IPS DF 6.9 (cell line): ENCODE measurements around the gene TLDC2.
A peak's percentile ranks its signal among the peaks of the same experiment; 100 is the strongest.
"Not testable (repeated sequence)": the region's sequence is repeated elsewhere in the genome, so short reads cannot be mapped to it uniquely, and the experiment has no call there.

ENCODE experiments used
- DNase-seq: peaks from one replicate; pipeline ENCODE4 v3.0.0-alpha.2; 2013; ENCODE audit warnings: low read depth, low spot score
- H3K27ac ChIP-seq: one replicate; pipeline ENCODE4 v1.5.1; 2013; ENCODE audit warnings: low read length, control low read depth
- H3K27me3 ChIP-seq: 2 replicates; pipeline ENCODE4 v1.6.1; 2013; ENCODE audit warnings: mild to moderate bottlenecking, low read length; ENCODE audit not compliant: control insufficient read depth, insufficient read depth
- H3K36me3 ChIP-seq: 2 replicates; pipeline ENCODE4 v1.6.1; 2013; ENCODE audit warnings: low read length; ENCODE audit not compliant: control insufficient read depth, insufficient read depth
- H3K4me1 ChIP-seq: 2 replicates; pipeline ENCODE4 v1.6.1; 2013; ENCODE audit warnings: low read length; ENCODE audit not compliant: control insufficient read depth, insufficient read depth
- H3K4me3 ChIP-seq: 2 replicates; pipeline ENCODE4 v1.5.1; 2013; ENCODE audit warnings: mild to moderate bottlenecking, low read length
- H3K9me3 ChIP-seq: 2 replicates; pipeline ENCODE4 v1.6.1; 2013; ENCODE audit warnings: low read length, inconsistent platforms; ENCODE audit not compliant: control insufficient read depth, insufficient read depth
- WGBS: extraction: QIAGEN DNeasy Blood & Tissue Kit; methylation state at CpG from one replicate; pipeline ENCODE4 v1.1.7; 2013; ENCODE audit warnings: mixed read lengths, missing lambda C conversion rate; ENCODE audit not compliant: insufficient read length, insufficient coverage; 5-methylcytosine and 5-hydroxymethylcytosine counted together

TLDC2 gene

GRCh38 chr20:36886859-36887751, 11.2 kb downstream of the TLDC2 start:
- no peaks in the 10 kb centered on the region for H3K36me3 ChIP-seq
- no peaks in the 10 kb centered on the region for H3K9me3 ChIP-seq
- no peaks in the 10 kb centered on the region for H3K27me3 ChIP-seq
- no CpG with 5 or more reads among the region's 24 CpGs for WGBS
- H3K27ac ChIP-seq, result no peak overlapping the region
- H3K4me1 ChIP-seq, result peaks cover 7% of the 10 kb centered on the region; the same call in 1 of the 2 replicates
- peak; percentile 90 for DNase-seq
- no peak overlapping the region for H3K4me3 ChIP-seq

DNA sequence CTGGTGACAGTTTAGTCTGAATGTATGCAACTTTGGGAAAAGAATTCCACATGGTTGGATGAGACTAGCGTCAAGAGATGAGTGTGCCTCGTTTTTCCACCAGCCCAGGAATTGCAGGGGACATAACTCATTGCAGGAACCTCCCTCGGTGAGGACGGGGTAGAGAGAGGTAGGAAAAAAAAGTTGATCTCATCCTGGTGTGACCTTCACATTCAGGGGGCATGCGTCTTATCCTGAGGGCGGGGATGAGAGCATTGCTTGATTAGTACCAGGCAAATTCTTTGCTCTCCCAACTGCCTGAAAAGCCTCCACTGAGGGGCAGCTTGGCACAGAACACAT, 11.8 kb downstream of the TLDC2 start:
- Histone ChIP-seq H3K4me3 (no peak overlapping the region), H3K4me1 (peaks cover 7% of the 10 kb centered on the region; the same call in 1 of the 2 replicates), H3K36me3 (no peaks in the 10 kb centered on the region), H3K27ac (no peak overlapping the region), H3K9me3 (no peaks in the 10 kb centered on the region), H3K27me3 (no peaks in the 10 kb centered on the region)
- no CpG with 5 or more reads among the region's 6 CpGs for WGBS
- DNase-seq, result no peak

DNA sequence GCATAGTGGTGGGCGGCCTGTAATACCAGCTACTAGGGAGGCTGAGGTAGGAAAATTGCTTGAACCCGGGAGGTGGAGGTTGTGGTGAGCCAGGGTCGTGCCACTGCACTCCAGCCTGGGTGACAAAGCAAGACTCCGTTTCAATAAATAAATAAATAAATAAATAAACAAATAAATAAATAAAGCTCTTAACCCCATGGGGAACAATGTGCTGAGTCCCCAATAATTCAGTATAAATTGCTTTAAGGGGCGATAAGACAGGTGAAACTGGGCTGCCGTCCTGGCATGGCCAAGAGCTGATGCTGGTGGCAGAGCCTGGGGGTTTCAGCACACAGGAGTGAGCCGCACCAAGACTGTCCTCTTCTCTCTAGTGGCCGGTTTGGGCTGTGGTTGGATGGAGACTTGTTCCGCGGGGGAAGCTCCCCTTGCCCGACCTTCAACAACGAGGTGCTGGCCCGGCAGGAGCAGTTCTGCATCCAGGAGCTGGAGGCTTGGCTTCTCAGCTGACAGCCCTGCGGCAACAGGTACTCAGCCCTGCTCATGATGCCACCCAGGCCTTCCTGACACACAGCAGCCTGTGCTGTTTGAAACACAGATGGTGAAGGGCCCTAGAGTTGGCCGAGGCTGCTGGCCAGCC, 13.1 kb downstream of the TLDC2 start:
- no peaks in the 10 kb centered on the region for H3K27me3 ChIP-seq
- no peaks in the 10 kb centered on the region for H3K9me3 ChIP-seq
- DNase-seq, result no peak
- peaks cover 7% of the 10 kb centered on the region; the same call in 1 of the 2 replicates for H3K4me1 ChIP-seq
- peaks cover 6% of the 10 kb centered on the region; the same call in 1 of the 2 replicates for H3K36me3 ChIP-seq
- no peak overlapping the region for H3K27ac ChIP-seq
- WGBS, result no CpG with 5 or more reads among the region's 15 CpGs
- no peak overlapping the region for H3K4me3 ChIP-seq

GRCh38 chr20:36890586-36890985, 14.6 kb downstream of the TLDC2 start:
- Histone ChIP-seq H3K27ac (no peak overlapping the region), H3K9me3 (no peaks in the 10 kb centered on the region), H3K36me3 (peaks cover 6% of the 10 kb centered on the region; the same call in 1 of the 2 replicates), H3K4me1 (peaks cover 7% of the 10 kb centered on the region; the same call in 1 of the 2 replicates), H3K4me3 (no peak overlapping the region), H3K27me3 (no peaks in the 10 kb centered on the region)
- WGBS, result no CpG with 5 or more reads among the region's 9 CpGs
- DNase-seq, result no peak

DNA sequence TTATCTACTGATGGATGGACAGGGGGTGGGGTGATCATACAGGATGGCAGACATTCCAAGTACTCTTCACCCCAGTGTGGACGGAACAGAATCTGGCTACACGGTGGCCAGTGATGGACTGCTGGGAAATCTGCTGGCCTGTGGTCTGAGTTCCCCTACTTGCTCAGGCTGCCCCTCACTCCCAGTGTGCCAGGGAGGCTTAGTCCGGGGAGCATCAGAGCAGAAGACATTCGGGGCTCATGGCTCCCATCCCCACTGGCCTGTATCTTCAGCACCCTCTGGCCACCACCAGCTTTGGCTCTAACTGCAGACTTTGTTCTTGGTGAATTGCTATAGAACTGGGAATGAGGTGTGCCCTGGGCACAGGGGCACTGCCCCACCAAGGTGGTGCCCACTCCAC, 15.3 kb downstream of the TLDC2 start:
- H3K36me3 ChIP-seq, result peaks cover 6% of the 10 kb centered on the region; the same call in 1 of the 2 replicates
- H3K27me3 ChIP-seq, result no peaks in the 10 kb centered on the region
- no peaks in the 10 kb centered on the region for H3K9me3 ChIP-seq
- WGBS, result no CpG with 5 or more reads among the region's 4 CpGs
- DNase-seq, result no peak
- peaks cover 7% of the 10 kb centered on the region; the same call in 1 of the 2 replicates for H3K4me1 ChIP-seq
- H3K4me3 ChIP-seq, result no peak overlapping the region
- no peak overlapping the region for H3K27ac ChIP-seq

DNA sequence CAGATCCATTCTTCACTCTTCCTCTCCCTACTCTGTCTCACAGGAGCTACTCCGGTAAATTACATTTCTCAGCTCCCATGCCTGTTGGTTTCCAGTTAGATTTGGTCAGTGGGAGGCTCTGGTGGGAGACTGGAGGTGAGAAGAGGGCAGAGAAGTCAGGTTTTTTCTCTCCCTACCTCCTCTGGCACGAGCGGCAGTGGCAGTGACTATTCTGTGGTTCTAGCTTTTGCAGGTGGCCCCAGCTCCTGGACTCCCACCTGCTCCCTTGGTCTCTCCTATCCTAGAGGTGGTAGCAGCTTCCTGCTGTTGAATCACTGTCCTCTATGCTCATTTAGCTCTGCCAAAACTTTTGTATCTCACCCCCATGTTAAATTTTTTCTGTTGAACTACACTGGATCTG, 17.9 kb downstream of the TLDC2 start:
- no peak overlapping the region for H3K4me3 ChIP-seq
- WGBS, result no CpG with 5 or more reads among the region's 3 CpGs
- DNase-seq, result no peak
- peaks cover 6% of the 10 kb centered on the region; the same call in 1 of the 2 replicates for H3K36me3 ChIP-seq
- no peak overlapping the region for H3K27ac ChIP-seq
- no peaks in the 10 kb centered on the region for H3K4me1 ChIP-seq
- no peaks in the 10 kb centered on the region for H3K9me3 ChIP-seq
- no peaks in the 10 kb centered on the region for H3K27me3 ChIP-seq

- Histone ChIP-seq H3K4me3 (no peak overlapping the region), H3K9me3 (no peaks in the 10 kb centered on the region), H3K27ac (no peak overlapping the region), H3K4me1 (no peaks in the 10 kb centered on the region), H3K27me3 (no peaks in the 10 kb centered on the region), H3K36me3 (peaks cover 6% of the 10 kb centered on the region; the same call in 1 of the 2 replicates)
- WGBS, result no CpG with 5 or more reads among the region's 2 CpGs
- DNase-seq, result no peak
Observed at GRCh38 chr20:36895036-36895435, 19.1 kb downstream of the TLDC2 start.

DNA sequence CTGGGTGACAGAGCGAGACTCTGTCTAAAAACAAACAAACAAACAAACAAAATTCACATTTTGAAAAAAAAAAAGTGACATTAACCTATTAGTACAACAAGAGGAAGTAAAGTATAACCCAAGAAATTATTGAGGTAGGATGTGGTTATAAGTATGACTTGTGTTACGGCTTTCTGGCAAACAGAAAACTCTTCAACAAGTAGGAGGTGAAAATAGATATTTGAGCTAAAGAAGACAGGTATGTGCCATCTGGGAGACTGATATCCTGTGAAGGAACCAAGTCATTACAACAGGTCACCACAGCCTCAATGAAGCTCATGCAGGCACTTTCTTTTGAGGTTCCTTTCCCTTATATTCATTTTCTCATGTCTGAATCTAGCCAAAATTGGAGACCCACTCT, 28.8 kb downstream of the TLDC2 start:
- no peaks in the 10 kb centered on the region for H3K27me3 ChIP-seq

DNA sequence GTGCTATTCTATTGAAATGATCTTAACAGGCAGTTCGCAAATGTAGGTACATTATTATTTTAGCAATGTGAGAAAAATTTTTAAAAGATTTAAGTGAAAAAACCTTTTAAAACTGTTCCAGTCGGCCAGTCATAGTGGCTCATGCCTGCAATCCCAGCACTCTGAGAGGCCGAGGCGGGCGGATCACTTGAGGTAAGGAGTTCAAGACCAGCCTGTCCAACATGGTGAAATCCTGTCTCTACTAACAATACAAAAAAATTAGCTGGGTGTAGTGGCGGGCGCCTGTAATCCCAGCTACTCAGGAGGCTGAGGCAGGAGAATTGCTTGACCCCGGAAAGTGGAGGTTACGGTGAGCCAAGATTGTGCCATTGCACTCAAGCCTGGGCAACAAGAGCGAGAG, 29.6 kb downstream of the TLDC2 start:
- H3K27ac ChIP-seq, DNase-seq, H3K9me3 ChIP-seq, H3K36me3 ChIP-seq, H3K27me3 ChIP-seq, H3K4me3 ChIP-seq, H3K4me1 ChIP-seq: not testable (repeated sequence)
- WGBS, result 100% methylated on average over 1 of the region's 10 CpGs

More for the DNA sequence above, 28.8 kb downstream of the TLDC2 start:
- no CpG with 5 or more reads among the region's 2 CpGs for WGBS
- Histone ChIP-seq H3K4me3 (no peak overlapping the region), H3K9me3 (no peaks in the 10 kb centered on the region), H3K27ac (no peak overlapping the region), H3K4me1 (no peaks in the 10 kb centered on the region), H3K36me3 (no peaks in the 10 kb centered on the region; the same call in 1 of the 2 replicates)
- no peak for DNase-seq

GRCh38 chr20:36906086-36906485, 30.1 kb downstream of the TLDC2 start:
- WGBS, result no CpG with 5 or more reads among the region's 7 CpGs
- not testable (repeated sequence) for H3K4me1 ChIP-seq, H3K4me3 ChIP-seq, H3K9me3 ChIP-seq, H3K36me3 ChIP-seq, H3K27me3 ChIP-seq, H3K27ac ChIP-seq, DNase-seq
